ENCODE measurements around the gene GRM4. TPM values are rescaled to one million over a fixed set of nuclear protein-coding genes. Genes with fewer than 3 reads are reported as not detected.

The GRM4 gene
- total and polyA plus RNA-seq, 9 donors, result under 0.01 to 0.37 (median 0.08) TPM; not detected in 2

DNA sequence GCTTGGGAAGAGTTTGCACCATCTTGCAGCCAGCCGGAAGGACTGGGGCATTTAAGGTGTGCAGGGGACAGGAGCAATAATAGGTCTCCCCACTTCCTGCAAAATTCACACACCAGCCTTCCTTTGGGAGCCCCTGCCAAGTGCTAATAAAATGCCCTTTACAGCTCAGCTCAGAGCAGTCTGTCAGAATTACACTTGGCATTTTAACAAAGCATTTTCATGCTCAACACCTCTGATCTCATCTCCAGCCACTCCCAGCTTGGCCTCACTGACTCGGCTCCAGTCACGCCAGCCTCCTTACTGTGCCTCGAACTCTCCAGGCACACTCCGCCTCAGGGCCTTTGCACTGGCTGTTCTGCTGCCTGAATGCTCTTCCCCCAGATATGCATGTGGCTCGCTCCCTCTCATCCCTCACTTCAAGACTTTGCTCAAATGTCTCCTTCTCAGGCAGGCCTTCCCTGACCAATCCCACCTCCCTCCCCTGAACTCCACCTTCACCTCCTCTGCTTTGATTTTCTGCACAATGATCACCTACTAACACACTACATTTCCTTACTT lies 43.7 kb downstream of the GRM4 start:
- H3K27ac ChIP-seq, result no peak overlapping the region
- TF ChIP-seq, protein P1, sequence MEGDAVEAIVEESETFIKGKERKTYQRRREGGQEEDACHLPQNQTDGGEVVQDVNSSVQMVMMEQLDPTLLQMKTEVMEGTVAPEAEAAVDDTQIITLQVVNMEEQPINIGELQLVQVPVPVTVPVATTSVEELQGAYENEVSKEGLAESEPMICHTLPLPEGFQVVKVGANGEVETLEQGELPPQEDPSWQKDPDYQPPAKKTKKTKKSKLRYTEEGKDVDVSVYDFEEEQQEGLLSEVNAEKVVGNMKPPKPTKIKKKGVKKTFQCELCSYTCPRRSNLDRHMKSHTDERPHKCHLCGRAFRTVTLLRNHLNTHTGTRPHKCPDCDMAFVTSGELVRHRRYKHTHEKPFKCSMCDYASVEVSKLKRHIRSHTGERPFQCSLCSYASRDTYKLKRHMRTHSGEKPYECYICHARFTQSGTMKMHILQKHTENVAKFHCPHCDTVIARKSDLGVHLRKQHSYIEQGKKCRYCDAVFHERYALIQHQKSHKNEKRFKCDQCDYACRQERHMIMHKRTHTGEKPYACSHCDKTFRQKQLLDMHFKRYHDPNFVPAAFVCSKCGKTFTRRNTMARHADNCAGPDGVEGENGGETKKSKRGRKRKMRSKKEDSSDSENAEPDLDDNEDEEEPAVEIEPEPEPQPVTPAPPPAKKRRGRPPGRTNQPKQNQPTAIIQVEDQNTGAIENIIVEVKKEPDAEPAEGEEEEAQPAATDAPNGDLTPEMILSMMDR (IDR thresholded peaks at IDR 0.05), result no peak
- no peak for TF ChIP-seq EP300 (IDR thresholded peaks at IDR 0.05)
- no peak for TF ChIP-seq POLR2A (IDR thresholded peaks at IDR 0.05)
- H3K4me3 ChIP-seq, result no peak overlapping the region
- no peaks in the 10 kb centered on the region for H3K9me3 ChIP-seq
- DNase-seq, result no peak
- WGBS, 3 donors, result 91 to 97% (median 92%) methylated on average over 6 of the region's 6 CpGs
- no peaks in the 10 kb centered on the region for H3K4me1 ChIP-seq (ENCODE audit: insufficient read depth)
- H3K36me3 ChIP-seq, result no peaks in the 10 kb centered on the region
- intact Hi-C loops (cut with DNase I), result no loop called here
- no peaks in the 10 kb centered on the region for H3K27me3 ChIP-seq

DNA sequence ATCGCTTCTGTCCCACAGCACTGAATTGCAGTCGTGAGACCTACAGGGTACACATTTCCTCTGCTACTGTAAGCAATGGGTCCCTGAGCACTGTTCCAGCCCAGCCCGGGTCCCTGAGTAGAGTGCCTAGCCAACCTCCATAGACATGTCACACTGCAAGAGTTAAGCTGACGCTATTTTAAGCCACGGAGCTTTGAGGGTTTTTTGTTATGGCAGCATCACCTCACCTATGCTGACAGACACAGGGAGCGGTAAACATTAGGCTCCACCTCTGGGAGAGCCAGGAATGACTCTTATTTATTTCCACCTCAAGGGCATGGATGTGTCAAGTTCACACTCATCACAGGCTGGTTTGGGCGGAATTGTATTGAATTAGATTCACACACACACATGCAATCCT lies 45.1 kb downstream of the GRM4 start:
- intact Hi-C loops (cut with DNase I), result no loop called here
- Histone ChIP-seq H3K9me3 (no peaks in the 10 kb centered on the region), H3K27me3 (no peaks in the 10 kb centered on the region), H3K27ac (no peak overlapping the region), H3K4me1 (ENCODE audit: insufficient read depth) (no peaks in the 10 kb centered on the region), H3K4me3 (no peak overlapping the region), H3K36me3 (no peaks in the 10 kb centered on the region)
- TF ChIP-seq, protein P1 (IDR thresholded peaks at IDR 0.05), result no peak
- no peak for TF ChIP-seq EP300 (IDR thresholded peaks at IDR 0.05)
- no peak for TF ChIP-seq POLR2A (IDR thresholded peaks at IDR 0.05)
- DNase-seq, result no peak
- WGBS, 3 donors, result 84 to 97% (median 94%) methylated on average over 7 of the region's 7 CpGs

- H3K27me3 ChIP-seq, result no peaks in the 10 kb centered on the region
- no peak overlapping the region for H3K27ac ChIP-seq
- intact Hi-C loops (cut with DNase I), result no loop called here
- H3K4me3 ChIP-seq, result no peak overlapping the region
- no peaks in the 10 kb centered on the region for H3K9me3 ChIP-seq
- no peak for DNase-seq
- no peak for TF ChIP-seq EP300 (IDR thresholded peaks at IDR 0.05)
- TF ChIP-seq, protein P1 (IDR thresholded peaks at IDR 0.05), result no peak
- TF ChIP-seq POLR2A (IDR thresholded peaks at IDR 0.05), result no peak
- H3K36me3 ChIP-seq, result no peaks in the 10 kb centered on the region
- 89 to 92% (median 89%) methylated on average over 8 of the region's 8 CpGs for WGBS, 3 donors
- no peaks in the 10 kb centered on the region for H3K4me1 ChIP-seq (ENCODE audit: insufficient read depth)
These were observed 46.0 kb downstream of the GRM4 start for GRCh38 chr6:34099878-34100277.

DNA sequence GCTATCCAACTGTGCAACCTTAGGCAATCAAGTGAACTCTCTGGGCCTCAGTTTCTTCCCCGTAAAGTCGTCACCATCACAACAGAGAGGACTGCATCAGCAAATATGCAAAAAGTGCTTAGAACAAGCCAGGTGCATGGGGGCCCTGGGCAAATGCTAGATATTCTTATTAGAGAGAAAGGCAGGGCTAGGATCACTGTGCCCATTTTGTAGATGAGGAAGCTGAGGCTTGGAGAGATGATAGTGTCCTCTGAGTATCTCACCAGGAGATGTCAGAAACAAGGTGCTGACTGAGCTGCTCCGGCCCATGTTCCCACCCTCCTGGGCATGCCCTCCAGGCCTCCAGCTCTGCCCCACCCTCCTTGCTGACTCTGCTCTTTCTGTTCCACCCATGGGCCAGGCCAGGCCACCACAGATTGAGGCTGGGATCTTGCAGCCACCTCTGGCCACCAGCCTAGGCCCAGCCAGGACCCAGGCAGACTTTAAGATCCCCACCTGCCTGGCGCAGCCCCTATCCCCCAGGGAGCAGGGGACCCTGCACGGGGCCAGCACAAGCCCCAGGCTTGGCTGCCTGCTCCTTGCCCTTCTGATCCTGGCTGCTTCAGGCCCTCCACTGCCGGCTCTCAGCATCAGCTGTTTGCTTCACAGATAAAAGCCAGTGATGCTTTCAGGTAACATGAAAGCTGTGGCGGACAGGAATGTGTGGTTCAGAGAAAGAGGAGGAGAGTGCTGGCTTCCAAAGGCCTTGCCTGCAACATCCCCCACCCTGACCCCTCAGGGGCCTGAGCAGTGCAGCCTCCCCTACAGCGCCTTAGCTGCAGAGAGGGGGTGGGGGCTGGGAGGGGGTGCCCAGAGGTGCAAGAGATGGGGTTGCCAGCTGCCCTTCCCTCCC lies 47.6 kb downstream of the GRM4 start:
- Histone ChIP-seq H3K4me1 (ENCODE audit: insufficient read depth) (no peaks in the 10 kb centered on the region), H3K27ac (no peak overlapping the region), H3K4me3 (no peak overlapping the region), H3K27me3 (no peaks in the 10 kb centered on the region), H3K36me3 (no peaks in the 10 kb centered on the region), H3K9me3 (peaks cover 0 to 4% of the 10 kb centered on the region in 2 donors)
- WGBS, 3 donors, result 65 to 78% (median 68%) methylated on average over 8 of the region's 8 CpGs
- TF ChIP-seq, protein P1 (IDR thresholded peaks at IDR 0.05), result no peak
- TF ChIP-seq POLR2A (IDR thresholded peaks at IDR 0.05) (no peak), EP300 (IDR thresholded peaks at IDR 0.05) (no peak)
- intact Hi-C loops (cut with DNase I), result no loop called here
- no peak for DNase-seq

Measured in ovary (tissue), 9 donors.